Fibroblast of skin of right biceps (primary cell): ENCODE data around the gene PRR5.

ENCODE experiments used
- DNase-seq: peaks from one replicate; pipeline ENCODE4 v3.0.0-alpha.2; 2013

The PRR5 gene

DNA sequence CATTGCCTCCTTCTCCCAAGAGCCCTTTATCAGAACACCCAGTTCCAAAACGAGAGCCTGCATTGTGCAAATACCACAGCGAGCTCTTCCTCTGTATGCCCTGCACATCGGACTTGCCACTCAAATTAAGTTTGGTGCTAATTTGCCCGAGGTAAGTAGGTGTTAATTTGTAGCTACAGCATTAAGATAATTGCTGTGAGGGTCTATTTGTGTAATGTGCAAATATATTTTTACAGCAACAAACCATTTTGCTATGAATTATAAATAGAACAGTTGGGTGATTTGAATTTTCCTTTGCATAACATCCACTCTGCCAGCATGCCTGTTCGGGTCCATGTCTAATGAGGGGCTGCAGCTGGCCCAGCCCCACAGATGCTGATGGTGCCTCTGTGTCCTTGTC lies 58.5 kb downstream of the PRR5 start:
- DNase-seq: no peak

DNA sequence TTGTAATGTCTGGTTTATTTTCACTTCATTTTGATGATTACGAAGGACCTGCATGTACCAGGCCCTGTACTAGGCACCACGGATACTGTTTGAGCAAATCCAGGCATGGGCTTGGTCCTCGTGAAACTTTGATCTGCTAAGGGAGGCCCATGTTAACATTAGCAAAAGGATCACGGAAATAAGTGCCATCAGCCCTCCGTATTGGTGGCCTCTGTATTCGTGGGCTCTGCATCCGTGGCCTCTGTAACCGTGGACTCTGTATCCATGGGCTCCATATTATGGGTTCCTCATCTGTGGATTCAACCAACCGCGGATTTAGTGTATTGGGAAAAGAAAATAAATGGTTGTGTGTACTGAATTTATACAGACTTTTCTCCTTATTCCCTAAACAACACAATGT lies 59.0 kb downstream of the PRR5 start:
- no peak for DNase-seq

- no peak for DNase-seq
Observed at GRCh38 chr22:44764373-44764772, 62.4 kb downstream of the PRR5 start.

- no peak for DNase-seq
Observed at GRCh38 chr22:44764974-44765373, 63.0 kb downstream of the PRR5 start.

- no peak for DNase-seq
Observed at GRCh38 chr22:44765571-44766285, 63.7 kb downstream of the PRR5 start.

DNA sequence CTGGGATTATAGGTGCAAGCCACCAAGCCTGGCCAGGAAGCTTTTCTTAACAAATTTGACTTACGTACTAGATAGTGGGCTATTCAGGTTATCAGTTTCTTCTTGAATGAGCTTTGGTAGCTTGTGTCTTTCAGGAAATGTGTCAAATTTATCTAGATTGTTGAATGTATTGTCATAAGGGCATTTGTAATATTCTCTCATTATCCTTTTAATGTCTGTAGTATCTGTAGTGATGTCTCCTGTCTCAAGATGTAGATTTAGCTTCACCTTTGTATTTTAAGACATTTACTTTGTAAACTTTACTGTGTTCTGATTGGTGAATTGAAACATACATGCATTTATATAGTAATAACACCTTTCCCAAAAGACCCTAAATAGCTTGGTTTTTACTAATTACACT lies 71.1 kb downstream of the PRR5 start:
- no peak for DNase-seq

- DNase-seq: no peak
Observed at GRCh38 chr22:44775862-44776261, 73.9 kb downstream of the PRR5 start.

GRCh38 chr22:44776605-44777363 lies 74.8 kb downstream of the PRR5 start:
- DNase-seq: no peak

- no peak for DNase-seq
Observed at GRCh38 chr22:44777364-44777755, 75.4 kb downstream of the PRR5 start.

DNA sequence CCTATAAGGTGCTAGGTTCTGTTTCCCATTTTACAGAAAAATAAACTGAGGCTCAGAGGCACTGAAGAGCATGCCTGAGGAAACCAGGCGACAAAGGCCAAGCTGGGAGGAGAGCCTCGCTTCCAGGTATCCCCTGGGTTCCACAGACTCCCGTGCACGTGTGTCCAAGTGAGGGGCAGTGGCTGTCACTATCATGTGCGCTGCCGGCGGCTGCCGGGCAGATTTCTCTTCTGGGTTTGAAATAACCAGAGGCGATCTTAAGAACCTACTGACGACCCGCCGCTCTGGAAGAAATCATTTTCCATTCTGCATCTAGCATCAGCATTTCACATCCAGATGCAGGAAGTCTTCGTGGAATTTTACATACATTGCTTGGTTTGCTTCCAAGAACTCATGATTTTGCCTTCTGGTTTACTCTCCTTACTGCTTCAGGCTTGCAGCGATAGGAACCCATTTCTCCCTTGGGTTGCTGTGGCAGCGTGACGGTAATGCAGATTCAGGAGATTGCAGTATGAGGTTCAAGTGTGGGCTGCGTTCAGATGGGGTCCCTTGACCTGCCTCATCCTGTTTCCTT lies 79.0 kb downstream of the PRR5 start:
- no peak for DNase-seq

- no peak for DNase-seq
Observed at GRCh38 chr22:44782363-44782963, 80.5 kb downstream of the PRR5 start.

GRCh38 chr22:44783091-44783490 lies 81.1 kb downstream of the PRR5 start:
- DNase-seq: no peak

- no peak for DNase-seq
Observed at GRCh38 chr22:44783581-44783980, 81.6 kb downstream of the PRR5 start.

GRCh38 chr22:44786136-44786535 lies 84.1 kb downstream of the PRR5 start:
- no peak for DNase-seq

- DNase-seq: no peak
Observed at GRCh38 chr22:44786610-44787009, 84.6 kb downstream of the PRR5 start.
